ENCODE results near the gene IPO4. TPM values are rescaled to one million over a fixed set of nuclear protein-coding genes. Genes with fewer than 3 reads are reported as not detected.

IPO4 gene
- total and polyA plus RNA-seq, 9 of the 15 experiments (the other 6 are each of a cell fraction or from before 2014, with no cell fraction given) = 7.3 to 122 (median 31.8) TPM

- TF ChIP-seq PKNOX1 (IDR thresholded peaks at IDR 0.05) (peak; percentile 31), MXI1 (IDR thresholded peaks at IDR 0.05; ENCODE audit: low read depth, low read length) (peak; percentile 43; the same call in 1 of the 2 replicates), ZNF57 (CRISPR knock-in tag; IDR thresholded peaks at IDR 0.05) (no peak), CBX8 (IDR thresholded peaks at IDR 0.05; ENCODE audit: borderline replicate concordance, extremely low read depth, low read depth, low read length, poor library complexity, severe bottlenecking) (no peak), ZNF395 (CRISPR knock-in tag; IDR thresholded peaks at IDR 0.05) (no peak), OTX1 (CRISPR knock-in tag; IDR thresholded peaks at IDR 0.05) (no peak), CREM (IDR thresholded peaks at IDR 0.05; ENCODE audit: low read depth) (peak; percentile 3; the same call in 1 of the 2 replicates), PCBP1 (IDR thresholded peaks at IDR 0.05; ENCODE audit: low read depth, low read length, poor library complexity, severe bottlenecking) (no peak), SIN3A (IDR thresholded peaks at IDR 0.05; ENCODE audit: borderline replicate concordance in 2 of 2, control insufficient read depth in 1 of 2, low read depth in 2 of 2, low read length in 2 of 2) (peak; percentile 68 to 70; a peak in 2 of 4 replicates), JUND (IDR thresholded peaks at IDR 0.05; ENCODE audit: borderline replicate concordance, low read depth, low read length) (no peak; the same call in 1 of the 2 replicates), JUND (tag; IDR thresholded peaks at IDR 0.05; ENCODE audit: borderline replicate concordance, low read depth, low read length) (no peak), CTBP1 (IDR thresholded peaks at IDR 0.05; ENCODE audit: borderline replicate concordance) (0 out of 2 replicates have a peak, but pooled peaks have one; percentile 15), MBD1 (CRISPR knock-in tag; IDR thresholded peaks at IDR 0.05) (no peak), SP1 (CRISPR knock-in tag; IDR thresholded peaks at IDR 0.05) (peak; percentile 41; the same call in 1 of the 2 replicates), HDAC1 (IDR thresholded peaks at IDR 0.05) (no peak; a peak in 1 of 4 replicates), POLR2G (IDR thresholded peaks at IDR 0.05; ENCODE audit: low read depth, low read length) (peak; percentile 74), SIRT6 (IDR thresholded peaks at IDR 0.05; ENCODE audit: low read depth, low read length) (no peak)
These were observed 42.1 kb downstream of the IPO4 start, which contains the start of gene PSME2 (continued) for GRCh38 chr14:24146453-24146977.
